HepG2 (cell line): Measurements from ENCODE around the gene SYT14.

ENCODE experiments used
- BRCA1 ChIP-seq: sonication (generic); formaldehyde crosslinking; IDR thresholded peaks from 2 replicates; pipeline ENCODE4 v1.4.0; 2020; ENCODE audit warnings: missing genetic modification reagents
- ZNF251 ChIP-seq: sonication (generic); formaldehyde crosslinking; IDR thresholded peaks from 2 replicates; pipeline ENCODE4 v1.9.0; 2021; ENCODE audit warnings: mild to moderate bottlenecking, missing genetic modification reagents
- TF ChIP-seq, protein P1 (sequence below): sonication (generic); formaldehyde crosslinking; IDR thresholded peaks from 2 replicates; pipeline ENCODE4 v1.8.1; 2022; ENCODE audit warnings: low read depth, mild to moderate bottlenecking, missing genetic modification reagents
- TF ChIP-seq, protein P2 (sequence below): IDR thresholded peaks from 2 replicates; pipeline ENCODE4 v1.6.1; 2012; ENCODE audit warnings: low read length, improper control_type of control experiment

GRCh38 chr1:210076620-210077019 lies 138.6 kb downstream of the SYT14 start:
- no peak for TF ChIP-seq ZNF251 (CRISPR knock-in tag)
- TF ChIP-seq, protein P1, sequence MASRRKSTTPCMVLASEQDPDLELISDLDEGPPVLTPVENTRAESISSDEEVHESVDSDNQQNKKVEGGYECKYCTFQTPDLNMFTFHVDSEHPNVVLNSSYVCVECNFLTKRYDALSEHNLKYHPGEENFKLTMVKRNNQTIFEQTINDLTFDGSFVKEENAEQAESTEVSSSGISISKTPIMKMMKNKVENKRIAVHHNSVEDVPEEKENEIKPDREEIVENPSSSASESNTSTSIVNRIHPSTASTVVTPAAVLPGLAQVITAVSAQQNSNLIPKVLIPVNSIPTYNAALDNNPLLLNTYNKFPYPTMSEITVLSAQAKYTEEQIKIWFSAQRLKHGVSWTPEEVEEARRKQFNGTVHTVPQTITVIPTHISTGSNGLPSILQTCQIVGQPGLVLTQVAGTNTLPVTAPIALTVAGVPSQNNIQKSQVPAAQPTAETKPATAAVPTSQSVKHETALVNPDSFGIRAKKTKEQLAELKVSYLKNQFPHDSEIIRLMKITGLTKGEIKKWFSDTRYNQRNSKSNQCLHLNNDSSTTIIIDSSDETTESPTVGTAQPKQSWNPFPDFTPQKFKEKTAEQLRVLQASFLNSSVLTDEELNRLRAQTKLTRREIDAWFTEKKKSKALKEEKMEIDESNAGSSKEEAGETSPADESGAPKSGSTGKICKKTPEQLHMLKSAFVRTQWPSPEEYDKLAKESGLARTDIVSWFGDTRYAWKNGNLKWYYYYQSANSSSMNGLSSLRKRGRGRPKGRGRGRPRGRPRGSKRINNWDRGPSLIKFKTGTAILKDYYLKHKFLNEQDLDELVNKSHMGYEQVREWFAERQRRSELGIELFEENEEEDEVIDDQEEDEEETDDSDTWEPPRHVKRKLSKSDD (CRISPR knock-in tag): no peak
- TF ChIP-seq, protein P2, sequence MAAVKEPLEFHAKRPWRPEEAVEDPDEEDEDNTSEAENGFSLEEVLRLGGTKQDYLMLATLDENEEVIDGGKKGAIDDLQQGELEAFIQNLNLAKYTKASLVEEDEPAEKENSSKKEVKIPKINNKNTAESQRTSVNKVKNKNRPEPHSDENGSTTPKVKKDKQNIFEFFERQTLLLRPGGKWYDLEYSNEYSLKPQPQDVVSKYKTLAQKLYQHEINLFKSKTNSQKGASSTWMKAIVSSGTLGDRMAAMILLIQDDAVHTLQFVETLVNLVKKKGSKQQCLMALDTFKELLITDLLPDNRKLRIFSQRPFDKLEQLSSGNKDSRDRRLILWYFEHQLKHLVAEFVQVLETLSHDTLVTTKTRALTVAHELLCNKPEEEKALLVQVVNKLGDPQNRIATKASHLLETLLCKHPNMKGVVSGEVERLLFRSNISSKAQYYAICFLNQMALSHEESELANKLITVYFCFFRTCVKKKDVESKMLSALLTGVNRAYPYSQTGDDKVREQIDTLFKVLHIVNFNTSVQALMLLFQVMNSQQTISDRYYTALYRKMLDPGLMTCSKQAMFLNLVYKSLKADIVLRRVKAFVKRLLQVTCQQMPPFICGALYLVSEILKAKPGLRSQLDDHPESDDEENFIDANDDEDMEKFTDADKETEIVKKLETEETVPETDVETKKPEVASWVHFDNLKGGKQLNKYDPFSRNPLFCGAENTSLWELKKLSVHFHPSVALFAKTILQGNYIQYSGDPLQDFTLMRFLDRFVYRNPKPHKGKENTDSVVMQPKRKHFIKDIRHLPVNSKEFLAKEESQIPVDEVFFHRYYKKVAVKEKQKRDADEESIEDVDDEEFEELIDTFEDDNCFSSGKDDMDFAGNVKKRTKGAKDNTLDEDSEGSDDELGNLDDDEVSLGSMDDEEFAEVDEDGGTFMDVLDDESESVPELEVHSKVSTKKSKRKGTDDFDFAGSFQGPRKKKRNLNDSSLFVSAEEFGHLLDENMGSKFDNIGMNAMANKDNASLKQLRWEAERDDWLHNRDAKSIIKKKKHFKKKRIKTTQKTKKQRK: no peak
- TF ChIP-seq BRCA1 (CRISPR knock-in tag): no peak
